ENCODE data around the gene BIRC6.

DNA sequence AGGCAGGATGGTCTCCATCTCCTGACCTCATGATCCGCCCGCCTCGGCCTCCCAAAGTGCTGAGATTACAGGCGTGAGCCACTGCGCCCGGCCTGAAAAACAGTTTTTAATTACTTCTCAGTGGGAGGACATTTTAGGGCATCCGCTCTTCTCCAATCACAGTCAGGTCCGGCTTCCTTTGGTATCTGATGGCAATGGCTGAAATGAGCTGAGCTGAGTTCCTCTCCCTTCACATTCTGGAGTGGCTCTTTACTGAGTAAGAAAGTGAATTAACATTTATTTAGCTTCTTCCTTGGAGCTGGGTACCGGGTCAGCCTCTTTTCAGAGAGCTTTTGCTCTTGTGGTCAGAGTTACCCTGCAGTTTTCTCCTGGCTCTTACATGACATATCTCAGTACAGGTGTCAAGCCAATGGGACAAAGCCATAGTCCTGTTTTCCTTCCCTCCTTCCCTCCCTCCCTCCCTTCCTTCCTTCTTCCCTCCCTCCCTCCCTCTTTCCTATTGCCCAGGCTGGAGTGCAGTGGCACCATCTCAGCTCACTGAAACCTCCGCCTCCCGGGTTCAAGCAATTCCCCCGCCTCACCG lies 269.9 kb downstream of the BIRC6 start:
- TF ChIP-seq, protein P1, sequence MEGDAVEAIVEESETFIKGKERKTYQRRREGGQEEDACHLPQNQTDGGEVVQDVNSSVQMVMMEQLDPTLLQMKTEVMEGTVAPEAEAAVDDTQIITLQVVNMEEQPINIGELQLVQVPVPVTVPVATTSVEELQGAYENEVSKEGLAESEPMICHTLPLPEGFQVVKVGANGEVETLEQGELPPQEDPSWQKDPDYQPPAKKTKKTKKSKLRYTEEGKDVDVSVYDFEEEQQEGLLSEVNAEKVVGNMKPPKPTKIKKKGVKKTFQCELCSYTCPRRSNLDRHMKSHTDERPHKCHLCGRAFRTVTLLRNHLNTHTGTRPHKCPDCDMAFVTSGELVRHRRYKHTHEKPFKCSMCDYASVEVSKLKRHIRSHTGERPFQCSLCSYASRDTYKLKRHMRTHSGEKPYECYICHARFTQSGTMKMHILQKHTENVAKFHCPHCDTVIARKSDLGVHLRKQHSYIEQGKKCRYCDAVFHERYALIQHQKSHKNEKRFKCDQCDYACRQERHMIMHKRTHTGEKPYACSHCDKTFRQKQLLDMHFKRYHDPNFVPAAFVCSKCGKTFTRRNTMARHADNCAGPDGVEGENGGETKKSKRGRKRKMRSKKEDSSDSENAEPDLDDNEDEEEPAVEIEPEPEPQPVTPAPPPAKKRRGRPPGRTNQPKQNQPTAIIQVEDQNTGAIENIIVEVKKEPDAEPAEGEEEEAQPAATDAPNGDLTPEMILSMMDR (IDR thresholded peaks at IDR 0.05): no peak
- TF ChIP-seq MAZ (IDR thresholded peaks at IDR 0.05; ENCODE audit: borderline replicate concordance, low read depth, low read length): no peak
- TF ChIP-seq, protein P2, sequence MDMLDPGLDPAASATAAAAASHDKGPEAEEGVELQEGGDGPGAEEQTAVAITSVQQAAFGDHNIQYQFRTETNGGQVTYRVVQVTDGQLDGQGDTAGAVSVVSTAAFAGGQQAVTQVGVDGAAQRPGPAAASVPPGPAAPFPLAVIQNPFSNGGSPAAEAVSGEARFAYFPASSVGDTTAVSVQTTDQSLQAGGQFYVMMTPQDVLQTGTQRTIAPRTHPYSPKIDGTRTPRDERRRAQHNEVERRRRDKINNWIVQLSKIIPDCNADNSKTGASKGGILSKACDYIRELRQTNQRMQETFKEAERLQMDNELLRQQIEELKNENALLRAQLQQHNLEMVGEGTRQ (IDR thresholded peaks at IDR 0.05): no peak
- TF ChIP-seq CEBPB (IDR thresholded peaks at IDR 0.05): no peak
- no peak for TF ChIP-seq POLR2A (IDR thresholded peaks at IDR 0.05; ENCODE audit: low read length)
- TF ChIP-seq RFX5 (IDR thresholded peaks at IDR 0.05): no peak
- TF ChIP-seq, protein P3, sequence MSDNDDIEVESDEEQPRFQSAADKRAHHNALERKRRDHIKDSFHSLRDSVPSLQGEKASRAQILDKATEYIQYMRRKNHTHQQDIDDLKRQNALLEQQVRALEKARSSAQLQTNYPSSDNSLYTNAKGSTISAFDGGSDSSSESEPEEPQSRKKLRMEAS (IDR thresholded peaks at IDR 0.05): no peak
- no peak for TF ChIP-seq KDM5A (IDR thresholded peaks at IDR 0.05)
- no peak for TF ChIP-seq EP300 (IDR thresholded peaks at IDR 0.05)
- no peak for TF ChIP-seq MYC (IDR thresholded peaks at IDR 0.05; ENCODE audit: borderline replicate concordance, low read length)
- TF ChIP-seq SMC3 (IDR thresholded peaks at IDR 0.05): no peak
- TF ChIP-seq HDAC2 (IDR thresholded peaks at IDR 0.05): no peak
